ENCODE results near the gene ABHD17C.
"Not testable (repeated sequence)": the region's sequence is repeated elsewhere in the genome, so short reads cannot be mapped to it uniquely, and the experiment has no call there.

The ABHD17C gene

DNA sequence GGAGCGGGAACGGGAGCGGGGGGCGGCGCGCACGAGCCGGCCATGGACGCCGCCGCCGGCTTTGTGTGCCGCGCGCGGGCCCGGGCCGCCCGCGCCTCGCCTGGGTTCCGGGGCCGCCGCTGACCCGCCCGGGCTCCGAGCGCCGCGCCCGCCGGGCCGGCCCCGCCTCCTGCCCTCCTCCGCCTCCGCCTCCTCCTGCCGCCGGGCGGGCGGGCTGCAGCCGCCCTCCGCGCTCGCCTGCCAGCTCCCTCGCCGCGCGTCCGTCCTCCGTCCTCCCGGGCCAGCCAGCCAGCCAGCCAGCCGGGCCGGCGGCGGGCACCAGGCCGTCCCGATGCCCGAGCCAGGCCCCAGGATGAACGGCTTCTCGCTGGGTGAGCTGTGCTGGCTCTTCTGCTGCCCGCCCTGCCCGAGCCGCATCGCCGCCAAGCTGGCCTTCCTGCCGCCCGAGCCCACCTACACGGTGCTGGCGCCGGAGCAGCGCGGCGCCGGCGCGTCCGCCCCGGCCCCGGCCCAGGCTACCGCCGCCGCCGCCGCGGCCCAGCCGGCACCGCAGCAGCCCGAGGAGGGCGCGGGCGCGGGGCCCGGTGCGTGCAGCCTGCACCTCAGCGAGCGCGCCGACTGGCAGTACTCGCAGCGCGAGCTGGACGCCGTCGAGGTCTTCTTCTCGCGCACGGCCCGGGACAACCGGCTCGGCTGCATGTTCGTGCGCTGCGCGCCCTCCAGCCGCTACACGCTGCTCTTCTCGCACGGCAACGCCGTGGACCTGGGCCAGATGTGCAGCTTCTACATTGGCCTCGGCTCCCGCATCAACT, at the start of gene ABHD17C:
TSS of gene ABHD17C (plus strand) at position 212 of the 812 bp plus-strand sequence. CDS start at position 332, 120 bp downstream.
- peak; percentile 74 for DNase-seq (ENCODE audit: low read depth)

DNA sequence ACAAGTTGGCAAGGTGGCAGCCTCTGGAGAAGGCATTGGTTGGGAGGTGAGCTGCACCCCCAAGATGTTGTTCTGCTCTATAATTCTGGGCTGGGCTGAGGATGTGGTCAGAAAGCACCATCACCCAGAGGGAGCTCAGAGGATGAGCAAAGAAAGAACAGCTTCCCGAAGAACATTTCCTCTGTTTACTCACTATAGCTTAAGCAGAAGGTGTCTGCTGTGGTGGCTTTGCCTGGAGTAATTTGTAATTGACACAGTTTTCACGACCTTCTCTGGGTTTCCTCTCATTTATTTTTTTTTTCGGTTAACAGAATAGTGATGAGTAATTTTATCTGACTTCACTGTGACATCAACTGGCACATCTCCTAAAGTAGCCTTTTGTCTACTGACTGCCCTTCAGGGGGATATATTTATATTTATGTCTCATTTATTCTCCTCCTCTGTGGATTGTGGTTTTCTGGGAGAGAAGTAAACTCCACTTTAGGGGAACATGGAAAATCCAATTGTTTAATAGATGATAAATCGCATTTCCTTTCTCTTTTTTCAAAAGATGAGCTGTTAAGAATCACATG, 49.5 kb upstream of the ABHD17C start:
- DNase-seq (ENCODE audit: low read depth) = peak; percentile 55

DNA sequence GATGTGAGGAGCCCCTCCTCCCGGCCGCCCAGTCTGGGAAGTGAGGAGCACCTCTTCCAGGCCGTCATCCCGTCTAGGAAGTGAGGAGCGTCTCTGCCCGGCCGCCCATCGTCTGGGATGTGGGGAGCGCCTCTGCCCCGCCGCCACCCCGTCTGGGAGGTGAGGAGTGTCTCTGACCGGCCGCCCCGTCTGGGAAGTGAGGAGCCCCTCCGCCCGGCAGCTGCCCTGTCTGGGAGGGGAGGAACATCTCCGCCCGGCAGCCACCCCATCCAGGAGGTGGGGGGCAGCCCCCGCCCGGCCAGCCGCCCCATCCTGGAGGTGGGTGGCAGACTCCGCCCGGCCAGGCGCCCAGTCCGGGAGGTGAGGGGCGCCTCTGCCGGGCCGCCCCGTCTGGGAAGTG, 47.7 kb upstream of the ABHD17C start:
- DNase-seq (ENCODE audit: low read depth) = not testable (repeated sequence)

DNA sequence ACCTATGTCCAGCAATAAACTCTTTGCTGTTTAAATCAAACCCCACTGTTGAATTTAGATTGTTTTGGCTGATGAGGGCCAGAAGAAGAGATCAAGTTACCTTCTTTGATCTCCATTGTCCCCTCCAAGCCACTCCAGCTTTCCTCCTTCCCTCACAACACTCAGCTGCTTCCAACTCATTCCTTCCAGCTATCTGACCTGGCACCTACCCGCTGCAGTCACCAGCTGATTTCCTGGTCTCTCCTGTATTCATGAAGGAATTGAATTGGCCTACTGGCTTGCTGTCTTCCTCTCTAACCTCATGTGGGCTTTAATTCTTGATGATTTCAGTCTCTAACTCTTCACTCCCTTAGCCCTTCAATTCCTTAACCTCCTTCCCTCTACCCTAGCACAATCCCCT, 40.8 kb upstream of the ABHD17C start:
- no peak for DNase-seq (ENCODE audit: low read depth)

DNA sequence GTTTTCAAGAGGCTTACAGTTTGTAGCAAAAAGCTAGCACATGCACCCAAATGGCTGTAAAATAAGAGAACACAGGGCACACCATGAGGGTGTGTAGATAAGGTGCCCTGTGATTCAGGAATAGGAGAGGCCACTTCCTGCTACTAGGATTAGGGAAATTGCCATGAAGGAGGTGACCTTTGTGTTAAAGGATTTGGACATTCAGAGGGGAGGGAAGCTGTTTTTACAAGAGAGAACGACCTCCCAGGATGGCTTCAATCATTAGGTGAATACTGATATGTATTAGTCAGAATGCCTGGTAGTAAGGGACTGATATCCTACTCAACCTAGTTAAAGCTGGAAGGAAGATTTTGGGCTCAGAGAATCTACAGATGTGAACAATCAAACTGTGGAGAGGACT, 35.7 kb upstream of the ABHD17C start:
- peak; percentile 40 for DNase-seq (ENCODE audit: low read depth)

DNA sequence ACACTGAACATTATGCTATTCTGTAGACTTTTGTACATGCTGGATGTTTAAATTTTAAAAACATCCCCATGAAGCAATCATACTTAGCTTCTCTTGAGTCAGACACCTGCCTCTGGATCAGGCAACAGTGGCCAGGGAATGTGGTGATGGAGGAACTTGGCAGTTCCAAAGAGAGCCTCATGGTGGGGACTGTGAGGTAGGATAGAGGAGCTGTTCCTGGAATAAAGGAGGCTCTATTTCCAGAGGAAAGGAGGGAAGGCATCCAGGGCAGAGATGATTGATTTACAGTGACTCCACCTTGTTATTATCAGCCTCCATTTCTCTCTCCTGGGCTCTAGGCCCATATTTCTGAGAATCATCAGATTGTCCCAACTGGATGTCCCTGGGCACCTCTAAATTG, 35.0 kb upstream of the ABHD17C start:
- peak; percentile 53 for DNase-seq (ENCODE audit: low read depth)

DNA sequence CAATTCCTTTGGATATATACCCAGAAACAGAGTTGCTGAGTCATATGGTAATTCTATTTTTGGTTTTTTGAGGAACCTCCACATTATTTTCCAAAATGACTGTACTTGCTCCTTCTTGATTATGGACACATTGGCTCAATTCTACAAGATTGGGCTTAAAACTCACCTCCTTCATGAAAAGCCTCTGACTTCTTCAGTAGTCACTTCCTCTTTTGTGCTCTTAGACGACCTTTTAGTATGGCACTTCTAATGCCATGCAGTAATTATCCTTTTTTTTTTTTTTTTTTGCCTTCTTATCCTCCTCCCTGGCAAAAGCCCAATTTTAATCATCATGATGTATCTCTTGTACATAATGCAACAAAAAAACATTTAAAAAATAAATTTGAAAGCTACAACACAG, 33.0 kb upstream of the ABHD17C start:
- no peak for DNase-seq (ENCODE audit: low read depth)

DNA sequence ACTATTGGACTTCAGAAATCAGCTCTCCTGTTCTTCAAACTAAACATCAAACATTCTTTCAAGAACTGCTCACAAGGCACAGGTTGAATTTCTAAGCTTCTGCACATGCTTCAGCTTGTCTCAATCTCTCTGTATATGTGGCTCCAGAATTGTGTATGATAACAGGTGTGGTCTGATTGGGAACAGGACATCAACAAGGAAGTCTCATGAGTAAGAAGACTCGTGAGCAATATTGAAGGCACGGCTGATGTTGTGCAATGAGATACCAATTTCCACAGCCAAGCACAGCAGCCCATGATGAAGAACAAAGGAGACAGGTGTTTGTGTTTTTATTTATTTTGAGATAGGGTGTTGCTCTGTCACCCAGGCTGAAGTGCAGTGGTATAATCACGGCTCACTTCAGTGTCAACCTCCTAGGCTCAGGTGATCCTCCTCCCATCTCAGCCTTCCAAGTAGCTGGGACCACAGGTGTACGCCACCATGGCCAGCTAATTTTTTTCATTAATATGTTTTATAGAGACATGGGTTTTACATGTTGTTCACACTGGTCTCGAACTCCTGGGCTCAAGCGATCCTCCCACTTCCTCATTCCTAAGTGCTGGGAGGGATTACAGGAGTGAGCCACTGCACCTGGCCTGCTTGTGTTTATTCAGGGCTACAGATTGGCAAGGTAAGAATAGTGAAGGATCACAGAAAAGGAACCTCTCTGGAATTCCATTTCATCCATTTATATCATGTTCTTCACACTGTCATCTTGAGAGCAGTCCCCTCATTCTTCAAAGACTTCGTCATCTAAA, 32.2 kb upstream of the ABHD17C start:
- DNase-seq (ENCODE audit: low read depth) = no peak

DNA sequence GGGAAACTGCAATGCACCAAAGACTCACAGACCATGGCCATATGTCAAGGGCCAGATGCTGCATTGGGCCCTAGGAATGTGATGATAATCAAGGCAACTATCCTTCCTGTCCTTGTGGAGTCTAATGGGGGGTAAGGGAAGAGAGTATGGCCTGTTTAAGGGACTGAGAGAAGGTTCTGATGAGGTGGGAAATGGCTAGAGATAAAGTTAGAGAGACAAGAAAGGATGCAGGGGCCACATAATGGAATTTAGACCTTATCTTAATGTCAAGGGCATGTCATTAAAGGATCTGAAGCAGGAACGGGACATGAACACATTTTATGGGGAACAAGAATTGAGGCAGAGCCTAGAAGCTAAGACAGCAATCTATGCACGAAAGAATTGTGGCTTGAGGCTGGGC, 30.0 kb upstream of the ABHD17C start:
- DNase-seq (ENCODE audit: low read depth) = no peak

DNA sequence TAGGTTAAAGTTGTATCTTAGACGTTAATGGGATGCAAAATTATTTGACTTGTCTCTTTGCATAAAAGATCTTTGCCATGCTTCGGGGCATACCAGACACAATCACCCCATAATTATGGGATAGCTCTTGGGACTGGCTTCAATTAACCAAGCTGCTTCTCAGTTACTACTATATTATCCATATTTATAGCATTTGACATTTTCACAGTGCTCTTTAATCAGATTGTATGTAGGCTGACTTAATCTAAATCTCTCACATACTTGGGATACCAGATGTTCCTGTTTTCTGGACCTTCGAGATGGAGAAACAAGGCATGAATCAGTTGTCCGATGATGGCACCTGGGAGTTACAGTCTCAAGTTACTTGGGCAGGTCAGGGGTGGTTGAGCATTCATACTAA, 27.2 kb upstream of the ABHD17C start:
- no peak for DNase-seq (ENCODE audit: low read depth)

DNA sequence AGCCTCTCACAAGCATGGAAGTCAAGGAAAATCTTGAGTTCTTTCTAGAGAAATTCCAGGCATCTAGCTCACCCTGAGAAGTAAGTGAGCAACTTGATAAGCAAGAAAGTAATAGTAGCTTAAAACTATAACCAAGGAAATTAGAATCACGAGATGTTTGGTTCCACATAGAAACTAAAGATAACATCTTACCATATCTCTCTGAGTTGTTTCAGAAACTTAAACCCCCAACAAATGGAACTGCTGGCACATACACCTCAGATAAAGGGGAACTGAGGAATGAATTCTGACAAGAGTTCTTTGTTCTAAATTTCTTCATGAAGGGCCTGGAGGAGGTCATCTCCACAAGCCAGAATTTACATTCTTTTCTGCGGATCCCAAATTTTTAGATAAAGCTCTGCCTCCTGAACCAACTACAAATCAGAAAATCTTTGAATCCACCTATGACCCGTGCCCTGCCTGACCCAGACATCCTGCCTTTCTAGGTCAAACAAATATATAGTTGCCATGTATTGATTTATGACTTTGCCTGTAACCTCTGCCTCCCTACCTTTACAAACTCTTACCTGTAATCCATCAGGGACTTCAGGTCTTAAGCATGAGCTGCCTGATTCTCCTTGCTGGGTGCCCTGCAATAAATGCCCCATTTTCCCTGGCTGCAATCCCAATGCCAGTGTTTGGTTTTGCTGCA, 26.4 kb upstream of the ABHD17C start:
- DNase-seq (ENCODE audit: low read depth) = no peak

DNA sequence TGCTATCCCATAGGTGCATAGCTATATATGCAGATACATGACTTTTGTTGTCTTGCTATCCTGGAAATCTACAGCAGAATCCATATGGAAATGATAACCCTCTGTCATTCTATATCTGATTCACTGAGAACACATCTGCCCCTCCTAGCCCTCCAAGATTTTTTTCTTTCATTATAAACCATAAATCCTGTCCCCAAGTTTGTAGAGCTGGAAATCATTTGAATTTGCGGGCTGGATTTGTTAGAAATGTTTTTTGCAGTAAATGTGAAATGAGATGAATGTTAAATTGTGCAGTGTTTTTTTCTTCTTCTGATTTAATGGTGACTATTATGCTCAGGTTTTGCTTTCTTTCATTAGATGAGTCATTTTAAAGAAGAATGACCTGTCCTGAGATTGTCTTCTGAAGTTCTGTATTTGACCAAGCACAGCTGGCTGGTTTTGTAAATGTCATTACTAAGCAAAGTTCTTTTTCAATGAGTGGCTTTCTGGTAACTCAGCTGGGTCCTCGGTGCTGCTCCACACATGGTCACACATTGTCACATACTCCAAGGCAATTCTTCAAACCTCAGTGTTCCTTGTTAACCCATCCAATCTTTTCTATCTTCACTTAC, 25.3 kb upstream of the ABHD17C start:
- DNase-seq (ENCODE audit: low read depth) = peak; percentile 38

DNA sequence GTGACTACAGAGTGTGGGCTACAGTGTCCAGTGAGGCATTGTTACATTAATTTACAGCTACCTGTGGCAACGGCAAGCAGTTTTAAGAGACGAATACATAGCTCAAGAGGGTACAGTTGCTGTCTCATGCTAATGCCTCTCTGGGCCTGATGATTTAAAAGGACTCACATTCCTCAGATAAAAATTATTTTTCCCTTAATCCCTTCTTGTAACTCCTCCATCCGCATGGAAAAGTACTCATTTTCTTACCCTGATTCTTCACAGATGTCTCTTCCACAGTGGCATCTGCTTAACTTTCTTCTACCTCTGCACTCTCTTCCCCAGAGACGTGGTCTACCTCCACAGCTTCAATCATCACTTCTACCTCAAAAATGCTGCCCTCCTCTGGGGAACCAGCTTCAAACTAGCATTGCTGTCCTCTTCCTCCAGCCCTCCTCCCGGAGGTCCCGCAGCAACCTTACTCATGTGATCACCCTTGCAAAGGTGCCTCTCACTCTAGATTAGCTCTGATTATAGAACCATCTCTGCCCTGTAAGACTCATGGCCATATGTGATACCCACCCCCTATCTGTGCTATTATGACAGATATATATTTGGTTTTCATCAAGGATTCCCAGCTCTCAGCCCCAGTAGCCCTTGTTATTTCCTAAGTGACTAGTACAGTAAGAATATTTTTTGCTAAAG, 21.4 kb upstream of the ABHD17C start:
- DNase-seq (ENCODE audit: low read depth) = no peak

DNA sequence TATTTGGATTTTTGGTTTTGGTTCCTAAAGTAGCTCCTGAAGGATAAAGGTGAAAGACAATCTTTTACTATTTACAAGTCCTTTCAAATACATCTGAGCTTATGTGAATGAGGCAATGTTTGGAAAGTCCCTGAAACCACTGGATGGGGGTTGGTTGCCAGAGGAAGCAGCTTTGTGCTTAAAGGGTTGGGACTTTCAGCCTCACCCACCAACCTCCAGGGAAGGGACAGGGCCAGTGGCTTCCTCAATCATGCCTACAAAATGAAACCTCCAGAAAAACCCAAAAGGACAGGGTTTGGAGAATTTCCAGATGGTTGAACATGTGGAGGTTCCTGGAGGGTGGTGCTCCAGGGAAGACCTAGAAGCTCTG, 20.9 kb upstream of the ABHD17C start:
- DNase-seq (ENCODE audit: low read depth) = no peak

DNA sequence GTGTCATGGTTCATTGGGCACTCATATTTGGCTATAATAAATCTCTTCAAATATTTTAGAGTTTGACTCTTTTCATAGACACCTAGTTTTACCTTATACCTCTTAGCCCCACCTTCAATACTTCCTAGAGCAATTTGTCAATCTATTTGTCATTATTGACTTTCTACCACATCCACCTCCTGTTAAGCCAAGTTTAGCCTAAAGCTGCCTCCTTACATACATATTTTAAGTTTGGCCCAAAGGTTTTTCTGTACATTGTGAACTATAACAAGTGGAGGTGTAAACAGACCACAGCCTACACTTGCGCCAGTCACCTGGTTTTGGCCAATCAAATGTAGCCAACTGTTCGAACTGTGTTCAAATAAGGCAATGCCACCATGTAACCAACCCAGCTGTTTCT, 18.1 kb upstream of the ABHD17C start:
- DNase-seq (ENCODE audit: low read depth) = no peak

DNA sequence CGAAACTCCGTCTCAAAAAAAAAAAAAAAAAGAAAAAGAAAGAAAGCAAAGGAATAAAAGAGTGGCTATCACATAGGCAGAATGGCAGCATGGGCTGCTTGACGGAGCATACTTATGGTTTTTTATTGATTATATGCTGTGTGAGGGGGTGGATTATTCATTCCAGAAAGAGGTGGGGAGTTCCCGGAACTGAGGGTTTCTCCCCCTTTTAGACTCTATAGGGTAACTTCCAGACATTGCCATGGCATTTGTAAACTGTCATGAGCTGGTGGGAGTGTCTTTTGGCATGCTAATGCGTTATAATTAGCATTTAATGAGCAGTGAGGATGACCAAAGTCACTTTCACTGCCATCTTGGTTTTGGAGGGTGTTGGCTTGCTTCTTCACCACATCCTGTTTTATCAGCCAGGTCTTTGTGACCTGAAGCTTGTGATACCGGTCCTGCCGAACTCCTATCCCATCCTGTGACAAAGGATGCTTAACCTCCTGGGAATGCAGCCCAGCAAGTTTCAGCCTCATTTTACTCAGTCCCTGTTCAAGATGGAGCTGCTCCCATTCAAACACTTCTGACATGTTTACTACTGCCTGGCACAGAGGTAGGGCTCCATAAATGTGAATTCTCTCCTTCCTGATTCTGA, 15.8 kb upstream of the ABHD17C start:
- DNase-seq (ENCODE audit: low read depth) = no peak

DNA sequence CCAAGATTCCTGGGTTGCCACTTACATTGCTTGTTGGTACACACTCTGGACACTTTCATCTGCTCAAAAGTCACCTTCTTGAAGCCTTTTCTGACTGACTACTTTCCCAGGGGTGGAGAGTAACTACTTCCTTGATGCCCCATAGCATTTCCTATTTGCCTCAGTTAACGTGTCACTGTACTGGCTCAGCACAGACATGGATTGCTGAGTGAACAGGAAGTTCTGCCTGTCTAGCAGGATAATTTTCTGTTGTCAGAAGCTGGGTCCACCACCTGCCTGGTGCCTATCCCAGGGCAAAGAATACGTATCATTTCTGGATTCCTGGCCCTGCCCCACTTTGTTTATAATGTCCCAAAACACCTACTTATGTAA, 15.3 kb upstream of the ABHD17C start:
- no peak for DNase-seq (ENCODE audit: low read depth)

DNA sequence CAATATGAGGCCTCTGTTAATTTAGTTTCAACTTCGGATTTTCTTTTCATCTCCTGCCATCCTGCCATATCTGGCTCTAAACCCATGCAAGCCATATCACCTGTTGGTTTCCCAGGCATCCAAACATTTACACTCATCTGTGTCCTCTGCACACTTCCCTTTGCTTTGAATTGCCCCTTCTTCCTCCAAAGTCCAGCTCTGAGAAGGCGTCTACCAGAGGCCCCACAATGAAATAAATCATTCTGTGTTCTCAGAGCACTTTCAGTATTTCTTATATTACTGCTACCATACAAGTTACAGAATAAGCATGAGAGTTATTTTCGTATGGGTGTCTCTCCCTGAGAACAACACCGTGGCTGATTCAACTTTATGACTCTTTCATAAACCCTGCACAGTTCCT, 12.9 kb upstream of the ABHD17C start:
- DNase-seq (ENCODE audit: low read depth) = no peak

DNA sequence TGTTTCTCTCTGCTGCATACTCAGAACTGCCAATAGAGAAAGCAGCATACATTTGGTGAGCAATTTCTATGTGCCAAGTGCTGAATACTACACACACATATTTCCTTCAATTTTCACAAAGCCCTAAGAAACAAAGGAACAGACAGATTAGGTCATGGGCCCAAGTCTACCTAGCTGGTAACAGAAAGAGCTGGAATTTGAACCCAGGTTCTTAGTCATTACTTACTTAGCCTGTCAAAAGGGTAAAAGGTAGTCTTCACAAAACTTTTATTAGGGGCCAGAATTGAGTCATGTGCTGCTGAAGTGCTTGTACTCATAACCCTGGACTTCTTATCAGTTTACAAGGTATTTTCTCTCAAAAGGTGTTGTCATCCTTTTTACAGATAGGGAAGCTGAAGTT, 10.4 kb upstream of the ABHD17C start:
- no peak for DNase-seq (ENCODE audit: low read depth)

DNA sequence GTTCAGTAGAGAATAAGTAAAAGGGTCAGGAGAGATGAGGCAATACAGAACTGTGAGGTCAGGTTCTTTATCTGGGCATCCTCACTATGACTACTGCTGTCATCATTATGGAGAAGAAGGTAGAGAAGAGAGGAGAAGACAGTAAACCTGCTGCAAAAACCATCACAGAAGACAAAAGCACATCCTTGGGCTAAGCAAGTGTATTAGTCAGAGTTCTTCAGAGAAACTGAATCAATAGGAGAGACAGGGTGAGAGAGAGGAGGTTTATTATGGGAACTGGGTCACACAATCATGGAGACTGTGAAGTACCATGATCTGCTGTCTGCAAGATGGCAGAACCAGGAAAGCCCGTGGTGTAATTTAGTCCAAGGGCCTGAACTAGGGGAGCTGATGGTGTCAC, 9.5 kb upstream of the ABHD17C start:
- DNase-seq (ENCODE audit: low read depth) = no peak

DNA sequence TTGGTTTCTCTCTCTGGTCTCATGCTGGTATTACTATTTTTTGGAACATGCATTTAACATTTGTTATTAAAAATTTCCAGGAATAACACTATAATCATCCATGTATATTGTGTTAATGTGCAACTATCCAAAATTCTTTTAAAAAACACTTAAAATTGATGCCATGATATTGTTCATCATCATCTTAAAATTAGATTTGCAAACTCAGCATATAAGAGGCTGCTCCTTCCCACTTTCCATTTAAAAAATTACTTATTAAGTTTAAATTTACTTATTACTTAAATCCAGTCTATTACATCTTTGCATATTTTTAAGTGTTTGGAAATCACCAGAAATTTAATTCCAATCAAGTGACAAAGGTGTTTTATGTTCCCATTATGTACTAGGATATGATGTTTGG, 5.8 kb upstream of the ABHD17C start:
- DNase-seq (ENCODE audit: low read depth) = no peak
